Suprapubic skin (tissue), 4 donors: Measurements from ENCODE around the gene CEP350. TPM values are rescaled to one million over a fixed set of nuclear protein-coding genes. Genes with fewer than 3 reads are reported as not detected.
"Not testable (repeated sequence)": the region's sequence is repeated elsewhere in the genome, so short reads cannot be mapped to it uniquely, and the experiment has no call there.

Experiments used
- DNase-seq, 2 donors: peaks; one replicate each; pipeline ENCODE4 v3.0.0-alpha.2; 2019; ENCODE audit warnings: low spot score in 2 of 2
- H3K27ac ChIP-seq: fragments of 200-600 bp; sonication (generic); one replicate; pipeline ENCODE4 v1.5.1; 2019
- H3K27me3 ChIP-seq: fragments of 200-600 bp; sonication (generic); one replicate; pipeline ENCODE4 v1.5.1; 2019
- H3K36me3 ChIP-seq: fragments of 200-600 bp; sonication (generic); one replicate; pipeline ENCODE4 v1.5.1; 2019
- H3K4me1 ChIP-seq: fragments of 200-600 bp; sonication (generic); one replicate; pipeline ENCODE4 v1.5.1; 2019
- H3K4me3 ChIP-seq: fragments of 200-600 bp; sonication (generic); one replicate; pipeline ENCODE4 v1.5.1; 2019; ENCODE audit warnings: mild to moderate bottlenecking
- H3K9me3 ChIP-seq: fragments of 200-600 bp; sonication (generic); one replicate; pipeline ENCODE4 v1.5.1; 2019
- CTCF ChIP-seq, 2 donors: fragments of 200-600 bp in 1 of 2; fragments of 450-650 bp in 1 of 2; sonication (generic) in 1 of 2; IDR thresholded peaks; one replicate each; pipeline ENCODE4 v1.5.1; 2016 to 2019; ENCODE audit warnings: antibody characterized with exemption in 2 of 2, mild to moderate bottlenecking in 1 of 2, moderate library complexity in 1 of 2
- EP300 ChIP-seq: sonication (generic); formaldehyde crosslinking; IDR thresholded peaks from one replicate; pipeline ENCODE4 v1.6.1; 2017; ENCODE audit warnings: antibody characterized with exemption
- POLR2A ChIP-seq, 2 donors: fragments of 450-650 bp; IDR thresholded peaks; one replicate each; pipeline ENCODE4 v1.6.1; 2017; ENCODE audit warnings: antibody characterized with exemption in 2 of 2, mild to moderate bottlenecking in 2 of 2, moderate library complexity in 2 of 2
- POLR2AphosphoS5 ChIP-seq, 3 donors: sonication (generic); formaldehyde crosslinking; IDR thresholded peaks; one replicate each; pipeline ENCODE4 v1.6.1; 2017; ENCODE audit warnings: antibody characterized with exemption in 3 of 3
- WGBS: methylation state at CpG from one replicate; pipeline ENCODE4 v1.1.5; 2018; 5-methylcytosine and 5-hydroxymethylcytosine counted together
- total RNA-seq, 4 donors: library from RNA; depleted of rRNA; stranded (reverse); fragments of >200 nt; gene quantifications; one replicate each; pipeline ENCODE4 v1.1.0, GENCODE V29; 2016

The CEP350 gene
- total RNA-seq, 4 donors from 2014 or later, result 60.5 to 90.2 (median 68.4) TPM

GRCh38 chr1:180117764-180118116 is 163.1 kb downstream of the CEP350 start:
- Histone ChIP-seq H3K4me1 (no peaks in the 10 kb centered on the region), H3K27me3 (no peaks in the 10 kb centered on the region), H3K27ac (no peak overlapping the region), H3K4me3 (no peak overlapping the region), H3K9me3 (no peaks in the 10 kb centered on the region), H3K36me3 (no peaks in the 10 kb centered on the region)
- WGBS, result 69% methylated on average over 2 of the region's 2 CpGs
- TF ChIP-seq POLR2A (IDR thresholded peaks at IDR 0.05), result no peak
- no peak for TF ChIP-seq EP300
- no peak for TF ChIP-seq CTCF (IDR thresholded peaks at IDR 0.05)
- no peak for TF ChIP-seq POLR2AphosphoS5 (IDR thresholded peaks at IDR 0.05)
- DNase-seq, result no peak

GRCh38 chr1:180119837-180120236 is 165.2 kb downstream of the CEP350 start:
- Histone ChIP-seq H3K9me3 (no peaks in the 10 kb centered on the region), H3K4me1 (no peaks in the 10 kb centered on the region), H3K27me3 (no peaks in the 10 kb centered on the region), H3K36me3 (no peaks in the 10 kb centered on the region), H3K27ac (no peak overlapping the region), H3K4me3 (no peak overlapping the region)
- no peak for TF ChIP-seq EP300
- 93% methylated on average over 2 of the region's 2 CpGs for WGBS
- DNase-seq, result no peak

GRCh38 chr1:180123463-180123936 is 168.9 kb downstream of the CEP350 start:
- WGBS, result 77% methylated on average over 4 of the region's 4 CpGs
- no peaks in the 10 kb centered on the region for H3K36me3 ChIP-seq
- TF ChIP-seq POLR2A (IDR thresholded peaks at IDR 0.05), result no peak
- TF ChIP-seq POLR2AphosphoS5 (IDR thresholded peaks at IDR 0.05), result no peak
- no peak for TF ChIP-seq EP300
- no peak for TF ChIP-seq CTCF (IDR thresholded peaks at IDR 0.05)
- DNase-seq, result no peak
- H3K27me3 ChIP-seq, result no peaks in the 10 kb centered on the region
- H3K27ac ChIP-seq, result no peak overlapping the region
- H3K4me1 ChIP-seq, result no peaks in the 10 kb centered on the region
- no peaks in the 10 kb centered on the region for H3K9me3 ChIP-seq
- H3K4me3 ChIP-seq, result no peak overlapping the region

GRCh38 chr1:180130651-180131050 is 176.0 kb downstream of the CEP350 start:
- H3K27ac ChIP-seq, result no peak overlapping the region
- H3K4me1 ChIP-seq, result no peaks in the 10 kb centered on the region
- no peaks in the 10 kb centered on the region for H3K36me3 ChIP-seq
- no peaks in the 10 kb centered on the region for H3K9me3 ChIP-seq
- DNase-seq, result no peak
- no peak overlapping the region for H3K4me3 ChIP-seq
- H3K27me3 ChIP-seq, result peaks cover 6% of the 10 kb centered on the region
- TF ChIP-seq EP300 (no peak), CTCF (IDR thresholded peaks at IDR 0.05) (no peak)
- 91% methylated on average over 2 of the region's 2 CpGs for WGBS

GRCh38 chr1:180131510-180131909 is 176.9 kb downstream of the CEP350 start:
- Histone ChIP-seq H3K27ac (no peak overlapping the region), H3K4me1 (no peaks in the 10 kb centered on the region), H3K4me3 (no peak overlapping the region), H3K9me3 (no peaks in the 10 kb centered on the region), H3K27me3 (peaks cover 6% of the 10 kb centered on the region), H3K36me3 (no peaks in the 10 kb centered on the region)
- no peak for DNase-seq
- no peak for TF ChIP-seq POLR2A (IDR thresholded peaks at IDR 0.05)
- no peak for TF ChIP-seq POLR2AphosphoS5 (IDR thresholded peaks at IDR 0.05)
- no peak for TF ChIP-seq CTCF (IDR thresholded peaks at IDR 0.05)
- TF ChIP-seq EP300, result no peak
- WGBS, result 60% methylated on average over 5 of the region's 5 CpGs

GRCh38 chr1:180133193-180133592 is 178.6 kb downstream of the CEP350 start:
- H3K36me3 ChIP-seq, result no peaks in the 10 kb centered on the region
- no peak for TF ChIP-seq POLR2AphosphoS5 (IDR thresholded peaks at IDR 0.05)
- WGBS, result 79% methylated on average over 1 of the region's 1 CpG
- no peaks in the 10 kb centered on the region for H3K9me3 ChIP-seq
- no peaks in the 10 kb centered on the region for H3K4me1 ChIP-seq
- H3K27ac ChIP-seq, result no peak overlapping the region
- no peak for DNase-seq
- peaks cover 6% of the 10 kb centered on the region for H3K27me3 ChIP-seq
- H3K4me3 ChIP-seq, result no peak overlapping the region

GRCh38 chr1:180133688-180134087 is 179.1 kb downstream of the CEP350 start:
- not testable (repeated sequence) for H3K9me3 ChIP-seq, H3K4me1 ChIP-seq, H3K27me3 ChIP-seq, H3K27ac ChIP-seq, DNase-seq, H3K4me3 ChIP-seq, H3K36me3 ChIP-seq
- WGBS, result 84% methylated on average over 9 of the region's 9 CpGs
